HG03139 (cell line): Measurements from ENCODE around the gene CHERP.
A peak's percentile ranks its signal among the peaks of the same experiment; 100 is the strongest.
"Not testable (repeated sequence)": the region's sequence is repeated elsewhere in the genome, so short reads cannot be mapped to it uniquely, and the experiment has no call there.

Source experiments
- ATAC-seq: cut with Tn5 transposase; IDR thresholded peaks from one replicate; pipeline ENCODE4 v1.9.1; 2021; ENCODE audit not compliant: unreplicated experiment

Gene CHERP

DNA sequence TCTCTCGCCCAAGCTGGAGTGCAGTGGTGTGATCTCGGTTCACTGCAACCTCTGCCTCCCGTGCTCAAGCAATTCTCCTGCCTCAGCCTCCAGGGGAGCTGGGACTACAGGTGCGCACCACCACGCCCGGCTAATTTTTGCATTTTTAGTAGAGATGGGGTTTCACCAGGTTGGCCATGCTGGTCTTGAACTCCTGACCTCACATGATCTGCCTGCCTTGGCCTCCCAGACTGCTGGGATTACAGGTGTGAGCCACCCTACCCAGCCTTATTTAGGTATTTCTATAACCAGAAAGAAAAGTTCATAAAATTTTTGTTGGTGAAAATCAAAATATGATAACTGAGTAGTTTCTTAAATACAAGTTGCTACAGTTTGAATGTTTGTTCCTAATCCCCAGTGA is 1.5 kb upstream of the CHERP start:
- ATAC-seq: not testable (repeated sequence)

DNA sequence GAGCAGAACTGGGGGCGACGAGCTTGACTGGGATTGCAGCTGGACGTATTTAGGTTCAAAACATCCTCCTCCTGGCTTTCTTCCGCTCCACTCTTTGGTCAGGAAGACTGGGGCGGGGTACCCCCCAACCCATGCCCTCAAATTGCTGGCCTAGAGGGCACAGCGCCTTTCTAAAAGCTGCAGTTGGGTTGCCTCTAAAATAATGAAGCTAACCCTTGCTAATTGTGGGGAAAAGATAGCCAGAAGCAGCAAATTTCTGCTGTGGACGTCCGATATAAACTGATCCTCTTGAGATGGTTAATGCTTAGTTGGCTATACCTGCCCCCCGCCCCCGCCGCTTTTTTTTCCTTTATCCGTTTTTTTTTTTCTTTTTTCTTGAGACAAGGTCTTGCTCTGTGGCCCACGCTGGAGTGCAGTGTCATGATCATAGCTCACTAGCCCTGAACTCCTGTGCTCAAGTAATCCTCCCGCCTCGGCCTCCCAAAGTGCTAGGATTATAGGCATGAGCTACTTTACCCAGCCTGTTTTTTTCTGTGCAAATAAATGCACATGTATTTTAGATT is 754 bp upstream of the CHERP start:
- ATAC-seq: no peak

DNA sequence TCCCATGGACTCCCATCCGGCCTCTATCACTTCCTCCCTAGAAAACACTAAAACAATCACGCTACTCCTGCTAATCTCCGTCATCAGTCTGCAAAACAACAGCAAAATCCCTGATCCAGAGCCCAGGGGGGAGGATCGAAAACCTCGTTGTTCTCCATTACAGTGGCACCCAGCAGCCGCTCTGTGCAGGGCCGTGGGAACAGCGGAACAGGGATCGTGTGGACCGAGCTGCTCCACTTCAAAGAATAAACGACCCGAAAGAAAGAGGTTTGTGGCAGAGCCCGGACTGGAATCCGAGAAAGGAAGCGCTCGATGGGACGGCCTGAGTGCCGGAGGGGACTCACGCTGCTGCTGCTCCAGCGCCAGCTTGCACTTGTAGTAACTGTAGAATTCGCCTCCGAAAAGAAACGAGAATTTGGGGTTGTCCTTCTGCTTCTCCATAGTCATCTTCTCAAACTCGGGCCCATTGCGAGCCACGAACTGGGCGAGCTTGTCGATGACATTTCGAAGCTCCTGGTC is 652 bp downstream of the CHERP start:
- ATAC-seq: peak; percentile 4

DNA sequence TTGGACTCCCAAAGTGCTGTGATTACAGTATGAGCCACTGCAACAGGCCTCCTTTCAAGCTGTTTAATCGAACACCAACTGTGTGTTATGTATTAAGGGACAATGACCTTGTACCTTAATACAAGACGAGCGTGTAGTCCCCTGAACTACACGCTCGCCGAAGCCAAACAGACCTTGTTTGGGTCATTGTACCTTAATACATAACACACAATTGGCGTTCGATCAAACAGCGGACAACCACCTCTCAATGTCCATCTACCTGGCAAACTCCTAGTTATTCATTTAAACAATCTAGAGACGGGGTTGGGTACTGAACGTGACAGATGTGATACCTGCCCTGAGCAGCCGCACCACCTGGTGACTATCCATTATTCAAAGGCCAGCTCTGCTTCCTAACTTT is 1.3 kb downstream of the CHERP start:
- no peak for ATAC-seq

DNA sequence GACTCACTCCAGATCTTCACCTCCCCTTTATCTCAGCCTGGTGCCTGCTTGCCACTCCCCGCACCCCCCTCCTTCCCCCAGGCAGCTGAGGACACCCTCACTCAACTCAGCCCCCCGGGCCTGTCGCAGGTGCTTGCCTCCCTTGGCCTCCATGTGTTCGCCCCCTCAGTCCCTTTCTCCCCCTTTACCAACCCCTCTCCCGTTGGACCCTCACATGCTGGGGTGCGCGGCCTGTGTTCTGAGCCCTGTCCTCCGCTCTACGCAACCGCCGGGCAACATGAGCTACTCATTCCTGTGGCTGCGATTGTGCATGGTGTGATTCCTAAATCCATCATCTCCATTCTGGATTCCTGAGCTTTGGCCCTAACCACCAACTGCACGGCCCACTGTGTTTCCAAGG is 5.1 kb downstream of the CHERP start:
- ATAC-seq: no peak

DNA sequence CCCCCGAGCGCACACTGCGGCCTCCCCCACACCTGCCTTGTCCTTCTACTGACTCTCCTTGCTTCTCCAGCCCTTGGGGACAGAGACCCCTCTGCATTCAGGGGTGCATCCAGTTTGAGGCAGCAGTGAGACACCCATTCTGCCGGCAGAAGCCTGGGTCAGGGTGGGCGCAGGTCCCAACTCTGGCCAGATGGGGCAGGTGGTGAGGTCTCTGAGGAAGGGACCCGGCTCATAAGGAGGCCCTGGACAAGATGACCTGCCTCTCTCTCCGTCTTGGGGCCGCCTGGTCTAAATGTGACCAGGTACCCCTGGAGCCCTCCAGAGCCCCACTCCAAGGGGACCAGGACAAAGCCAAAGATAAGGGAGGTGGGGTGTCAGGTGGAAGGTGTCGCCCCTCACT is 6.1 kb downstream of the CHERP start:
- no peak for ATAC-seq

DNA sequence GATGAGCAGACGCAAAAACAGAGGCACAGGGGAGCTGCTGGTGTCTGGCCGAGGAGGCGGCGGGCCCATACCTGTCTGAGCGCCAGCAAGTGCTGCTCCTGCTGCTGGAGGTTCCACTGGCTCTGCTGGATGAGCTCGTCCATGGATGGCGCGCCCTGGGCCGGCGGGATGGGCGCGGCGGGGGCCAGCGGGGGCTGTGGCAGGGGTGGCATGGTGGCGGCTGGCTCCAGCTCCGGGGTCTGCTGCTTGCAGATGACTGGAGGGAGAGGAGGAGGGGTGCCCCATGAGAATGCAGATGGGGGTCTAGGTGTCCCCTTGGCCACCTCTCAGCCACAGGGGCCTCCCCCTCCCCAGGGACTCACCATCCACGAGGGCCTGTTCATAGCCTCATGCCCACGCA is 6.9 kb downstream of the CHERP start:
- ATAC-seq: no peak

DNA sequence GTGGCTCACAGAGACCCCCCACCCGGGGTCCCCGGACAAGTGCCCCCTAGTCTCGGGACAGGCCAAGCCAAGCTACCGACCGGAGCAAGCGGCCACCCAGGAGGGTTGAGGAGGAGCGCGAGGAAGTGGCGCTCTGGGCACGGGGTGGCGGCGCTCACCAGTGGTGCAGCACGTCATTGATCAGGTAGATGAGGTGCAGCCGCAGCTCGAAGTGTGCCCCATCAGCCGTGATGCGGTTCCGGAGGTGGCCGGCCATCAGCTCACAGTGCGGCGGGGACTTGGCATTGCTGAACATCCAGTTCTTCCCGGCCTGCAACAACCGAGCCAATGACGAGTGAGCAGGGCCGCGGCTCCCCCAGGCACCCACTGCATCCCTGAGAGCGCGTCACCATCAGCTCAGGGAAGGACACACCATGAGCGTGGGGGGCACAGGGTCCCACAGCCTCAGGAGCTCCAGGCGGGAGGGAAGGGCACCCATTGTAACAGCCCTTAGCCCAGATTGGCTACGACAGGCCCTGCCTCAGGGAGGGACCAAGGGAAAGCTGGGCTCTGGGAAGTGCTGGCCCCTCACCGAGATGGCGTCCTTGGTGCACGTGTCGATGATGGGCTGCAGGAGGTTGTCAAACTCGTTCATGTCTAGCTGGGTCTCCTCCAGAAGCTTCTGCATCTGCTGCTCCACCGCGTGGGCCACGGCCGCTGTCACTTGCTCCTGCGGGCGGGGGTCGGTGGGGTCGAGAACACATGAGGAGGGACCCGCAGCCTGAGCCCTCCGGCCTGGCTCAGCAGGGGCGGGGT is 9.6 kb downstream of the CHERP start:
- ATAC-seq: no peak

DNA sequence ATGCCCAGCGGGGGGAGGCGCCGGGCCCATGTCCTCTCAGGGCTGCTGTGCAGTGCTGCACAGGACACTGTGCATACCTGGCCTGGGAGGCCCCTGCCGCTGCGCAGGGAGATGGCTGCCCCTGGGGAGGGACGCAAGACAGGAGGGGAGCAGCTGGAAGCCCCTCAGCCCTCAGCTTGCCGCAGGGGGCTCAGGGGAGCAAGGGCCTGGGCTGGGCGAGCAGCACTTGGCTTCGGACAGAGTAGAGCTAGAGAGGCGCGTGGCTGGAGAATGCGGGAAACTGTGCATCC is 10.9 kb downstream of the CHERP start:
- ATAC-seq: no peak

DNA sequence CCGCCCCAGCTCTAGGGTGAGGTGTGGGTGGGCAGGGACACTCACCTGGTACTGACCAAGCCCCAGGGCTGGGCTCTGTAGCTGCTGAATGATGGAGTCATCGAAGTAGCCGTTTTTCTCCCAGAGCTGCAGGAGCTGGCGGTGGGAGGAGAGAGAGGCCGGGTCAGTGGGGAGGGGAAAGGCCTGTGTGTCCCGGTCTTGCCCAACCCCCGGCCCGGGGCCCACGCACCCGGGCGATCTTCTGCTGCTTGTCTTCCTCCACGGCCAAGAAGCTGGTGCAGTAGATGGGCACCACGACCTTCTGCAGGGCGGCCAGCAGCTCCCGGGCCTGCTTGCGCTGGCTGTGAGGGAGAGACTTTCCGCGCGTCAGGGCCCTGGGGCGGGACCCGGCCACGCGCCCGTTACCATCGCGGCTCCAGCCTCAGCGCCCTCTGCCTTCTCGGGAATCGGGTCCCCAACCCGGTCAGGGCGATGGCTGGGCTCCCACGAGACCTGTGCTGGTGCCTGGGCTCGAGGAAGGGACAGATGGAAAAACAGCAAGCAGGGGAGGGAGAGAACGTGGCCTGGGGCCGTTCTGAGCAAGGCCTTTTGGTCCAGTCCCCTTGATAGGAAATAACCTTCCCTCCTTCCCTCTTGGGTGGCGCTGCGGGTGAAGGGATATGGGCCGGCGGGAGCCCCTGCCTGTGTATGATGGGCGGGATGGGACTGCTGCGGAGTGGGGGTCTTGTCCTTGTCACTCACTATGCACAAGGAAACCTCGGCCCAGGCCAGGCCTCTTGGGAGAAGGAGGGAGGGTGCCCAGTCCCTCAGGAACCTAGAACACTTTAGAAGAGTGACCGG is 11.5 kb downstream of the CHERP start:
- no peak for ATAC-seq

DNA sequence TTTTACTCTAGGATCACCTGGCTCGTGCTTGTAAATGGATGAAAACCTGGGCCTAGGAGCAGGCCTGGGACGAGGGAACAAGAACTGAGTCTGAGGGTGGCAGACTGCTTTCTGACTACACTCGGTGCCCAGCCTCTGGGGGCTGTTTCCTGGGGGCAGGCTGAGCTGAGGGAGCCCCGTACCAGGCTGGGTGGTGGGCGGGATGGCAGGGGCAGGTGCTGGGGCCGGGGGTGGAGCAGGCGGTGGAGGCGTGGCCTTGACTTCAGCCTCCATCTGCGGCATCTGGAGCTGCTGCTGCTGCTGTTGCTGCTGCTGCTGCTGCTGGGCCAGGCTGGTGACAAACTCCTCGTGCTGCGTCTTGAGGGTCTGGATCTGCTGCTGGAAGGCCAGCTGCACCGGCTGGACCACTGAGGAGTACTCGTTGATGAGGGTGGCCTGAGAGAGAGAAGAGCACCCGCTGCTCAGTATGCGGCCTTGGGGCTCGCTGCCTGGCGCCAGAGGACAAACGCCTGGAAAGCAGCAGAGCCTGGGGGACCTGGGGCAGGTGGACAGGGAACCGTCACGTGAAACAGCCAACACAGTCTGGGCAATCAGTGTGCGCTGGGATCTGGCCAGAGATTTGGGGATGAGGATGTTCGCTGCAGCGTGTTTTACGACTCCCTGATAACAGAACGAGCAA is 12.6 kb downstream of the CHERP start:
- no peak for ATAC-seq

DNA sequence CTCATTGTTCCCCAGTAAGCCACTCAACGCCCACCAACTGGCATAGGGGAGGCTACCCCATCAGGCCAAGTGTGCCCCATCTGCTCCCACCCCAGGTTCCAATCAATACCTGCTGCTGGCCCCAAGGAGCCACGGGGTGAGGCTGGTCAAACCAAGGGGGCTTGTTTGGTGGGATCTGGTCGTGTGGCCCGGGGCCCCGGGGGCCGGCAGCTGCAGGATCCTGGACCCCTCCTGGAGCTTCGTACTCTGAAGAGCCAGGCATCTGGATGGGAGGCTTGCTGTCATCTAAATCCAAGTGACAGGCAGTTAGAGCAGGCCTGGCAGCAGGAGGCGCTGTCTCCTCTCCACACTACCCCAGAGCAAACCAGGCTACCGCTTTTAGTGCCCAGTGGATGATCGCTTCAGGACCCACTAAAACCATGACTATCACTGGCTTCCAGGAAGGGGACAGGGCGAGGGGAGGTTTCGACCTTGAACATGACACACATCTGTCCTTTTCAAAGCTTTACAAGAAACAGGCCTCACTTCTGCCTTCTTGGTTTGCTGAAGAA is 14.2 kb downstream of the CHERP start:
- no peak for ATAC-seq

DNA sequence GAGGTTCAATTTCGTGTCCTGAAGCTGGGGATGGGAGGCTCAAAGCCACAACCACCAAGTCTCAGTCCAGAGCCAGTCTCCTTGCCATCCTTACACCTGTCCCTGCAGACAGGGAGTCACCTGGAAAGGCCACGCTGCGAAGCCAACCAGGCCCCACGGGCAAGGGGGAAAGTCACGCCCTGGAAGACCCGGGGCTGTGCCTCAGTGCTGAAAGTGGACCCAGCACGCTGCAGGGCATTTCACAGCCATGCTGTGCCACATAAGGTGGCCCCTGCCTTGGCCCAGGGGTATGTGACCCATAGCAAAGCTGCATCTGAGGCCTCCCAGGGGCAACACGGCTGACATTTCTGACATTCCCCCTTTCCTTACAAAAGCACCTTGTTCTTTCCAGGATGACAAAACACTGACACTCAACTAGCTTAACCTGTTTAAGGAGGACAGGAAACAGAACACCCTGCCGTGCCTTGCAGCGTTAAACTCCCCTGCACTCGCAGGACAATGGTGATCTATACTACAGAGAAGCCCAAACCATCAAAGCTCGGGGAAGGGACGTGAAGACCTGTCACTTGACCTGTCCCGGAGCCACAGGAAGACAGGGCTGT is 14.8 kb downstream of the CHERP start:
- ATAC-seq: no peak

DNA sequence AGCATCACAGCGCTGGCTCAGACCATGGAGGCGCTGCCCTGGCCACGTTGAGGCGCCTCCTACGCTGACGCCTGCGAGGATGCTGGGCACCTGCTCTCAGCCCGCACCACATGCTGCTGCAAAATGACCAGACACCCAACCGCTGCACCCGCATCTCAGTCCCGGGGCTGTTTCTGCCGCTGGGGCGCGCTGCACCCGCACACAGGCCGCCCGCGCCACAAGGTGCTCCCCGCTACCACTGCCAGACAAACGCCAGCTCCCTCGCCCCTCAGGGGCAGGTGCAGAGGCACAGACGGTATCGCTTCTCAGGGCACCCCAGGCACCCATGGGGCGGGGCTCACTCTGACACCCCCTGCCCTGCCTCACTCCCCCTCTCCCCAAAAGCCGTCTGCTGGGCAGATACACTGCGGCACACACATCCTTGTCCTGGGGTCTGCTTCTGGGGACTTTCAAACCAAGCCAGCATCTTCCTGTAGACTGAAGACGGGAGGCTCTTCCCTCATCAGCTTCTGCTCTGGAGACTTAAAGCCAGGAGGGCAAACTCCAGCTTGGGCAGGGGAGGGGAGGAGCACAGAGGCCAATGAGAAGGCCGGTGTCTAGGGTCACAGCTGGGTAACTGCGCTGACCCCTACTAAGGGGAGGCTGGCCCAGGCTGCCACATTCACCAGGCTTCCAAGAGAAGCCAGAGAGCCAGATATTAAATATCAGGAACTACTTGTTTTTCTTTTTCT is 16.3 kb downstream of the CHERP start:
- ATAC-seq: no peak

DNA sequence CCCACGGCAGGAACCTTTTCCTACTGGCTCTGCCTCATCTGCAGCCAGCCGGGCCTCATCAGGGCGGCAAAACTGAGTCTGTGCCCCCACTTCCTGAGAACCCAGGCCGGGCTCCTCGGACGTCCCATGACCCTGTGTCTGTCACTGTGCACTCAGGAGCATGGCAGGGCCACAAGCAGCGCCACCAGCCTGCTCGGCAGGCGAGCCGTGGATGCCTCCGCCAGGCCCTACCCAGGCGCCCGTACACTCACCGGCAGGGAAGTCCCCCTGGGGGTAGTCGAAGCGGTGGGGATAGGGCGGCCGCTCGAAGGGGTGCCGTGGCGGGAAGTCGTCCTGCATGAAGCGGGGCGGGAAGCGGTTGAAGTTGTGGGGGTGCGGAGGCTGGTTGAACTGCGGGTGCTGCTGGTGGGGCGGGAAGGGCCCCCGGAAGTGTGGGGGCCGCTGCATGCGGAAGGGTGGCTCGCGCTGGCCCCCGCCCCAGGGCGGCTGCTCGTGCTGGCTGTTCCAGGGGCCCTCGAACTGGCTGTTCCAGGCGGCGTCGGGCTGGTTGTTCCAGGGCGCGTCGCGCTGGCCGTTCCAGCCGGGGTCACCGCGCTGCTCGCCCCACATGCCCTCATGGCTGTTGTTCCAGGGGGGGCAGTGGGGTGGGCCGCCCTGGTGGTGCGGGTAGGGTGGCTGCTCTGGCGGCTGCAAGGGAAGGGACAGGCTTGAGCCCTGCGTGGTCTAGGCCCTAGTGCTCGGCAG is 17.1 kb downstream of the CHERP start:
- ATAC-seq: no peak

DNA sequence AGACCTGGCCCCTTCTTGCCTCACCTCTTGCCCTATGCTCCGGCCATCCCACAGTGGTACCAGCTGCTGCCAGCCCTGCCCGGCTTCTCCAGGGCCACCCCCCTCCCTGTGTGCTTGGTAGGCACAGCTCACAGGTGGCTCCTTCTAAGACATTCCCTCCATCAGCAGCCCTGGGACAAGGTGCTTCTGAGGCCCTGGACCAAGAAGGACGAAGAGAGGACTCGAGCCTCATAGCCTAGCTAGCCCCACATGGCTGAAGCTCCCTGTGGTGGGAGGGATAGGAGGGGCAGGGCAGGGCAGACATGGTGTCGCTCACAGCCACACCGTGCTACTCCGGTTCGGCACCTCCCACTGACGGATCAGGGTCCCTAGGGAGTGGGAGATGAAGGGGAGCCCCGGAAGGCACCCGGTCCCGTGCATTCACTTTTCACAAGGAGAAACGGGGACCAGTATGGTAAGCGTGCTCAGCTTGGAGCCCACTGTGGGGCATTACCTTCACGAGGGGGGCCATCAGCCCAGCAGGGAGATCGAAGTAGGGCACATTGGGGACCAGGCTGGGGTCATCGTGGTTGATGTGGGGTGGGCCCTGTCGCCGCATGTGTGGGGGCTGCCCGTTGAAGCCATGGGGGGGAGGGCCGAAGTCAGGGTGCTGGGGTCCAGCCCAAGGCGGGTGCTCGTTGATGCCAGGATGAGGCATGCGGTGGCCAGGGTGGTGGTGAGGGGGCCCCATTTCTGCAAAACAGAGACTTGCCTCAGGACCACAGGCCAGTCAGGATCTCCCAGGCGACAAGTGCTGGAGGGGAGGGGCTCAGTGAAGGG is 19.5 kb downstream of the CHERP start:
- no peak for ATAC-seq

DNA sequence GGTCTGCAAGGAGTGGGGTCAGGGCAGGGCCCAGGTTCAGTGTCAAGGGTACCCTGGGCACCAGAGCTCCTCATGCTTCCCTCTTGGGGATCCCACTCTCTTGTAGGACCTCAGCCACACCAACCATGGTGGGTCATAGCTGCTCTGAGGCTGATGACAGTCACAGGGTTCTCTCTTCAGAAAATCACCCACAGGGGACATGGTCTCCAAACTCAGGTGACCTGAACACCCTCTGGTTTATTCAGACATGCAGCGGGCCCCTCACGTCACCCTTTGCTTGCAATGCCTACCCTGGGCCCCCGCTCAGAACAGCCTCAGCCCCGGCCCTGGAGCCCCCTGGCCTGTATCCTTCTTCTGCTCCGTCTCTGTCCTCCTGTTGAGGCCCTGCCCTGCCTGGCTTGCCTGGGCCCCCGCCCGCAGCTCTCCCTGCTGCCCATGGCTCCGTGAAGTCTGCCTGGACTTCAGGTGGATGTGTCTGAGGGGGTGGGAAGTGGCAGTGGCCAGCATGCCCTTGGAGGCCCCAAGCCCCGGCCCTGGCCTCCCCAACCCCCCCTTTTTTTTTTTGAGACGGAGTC is 20.4 kb downstream of the CHERP start:
- ATAC-seq: no peak

DNA sequence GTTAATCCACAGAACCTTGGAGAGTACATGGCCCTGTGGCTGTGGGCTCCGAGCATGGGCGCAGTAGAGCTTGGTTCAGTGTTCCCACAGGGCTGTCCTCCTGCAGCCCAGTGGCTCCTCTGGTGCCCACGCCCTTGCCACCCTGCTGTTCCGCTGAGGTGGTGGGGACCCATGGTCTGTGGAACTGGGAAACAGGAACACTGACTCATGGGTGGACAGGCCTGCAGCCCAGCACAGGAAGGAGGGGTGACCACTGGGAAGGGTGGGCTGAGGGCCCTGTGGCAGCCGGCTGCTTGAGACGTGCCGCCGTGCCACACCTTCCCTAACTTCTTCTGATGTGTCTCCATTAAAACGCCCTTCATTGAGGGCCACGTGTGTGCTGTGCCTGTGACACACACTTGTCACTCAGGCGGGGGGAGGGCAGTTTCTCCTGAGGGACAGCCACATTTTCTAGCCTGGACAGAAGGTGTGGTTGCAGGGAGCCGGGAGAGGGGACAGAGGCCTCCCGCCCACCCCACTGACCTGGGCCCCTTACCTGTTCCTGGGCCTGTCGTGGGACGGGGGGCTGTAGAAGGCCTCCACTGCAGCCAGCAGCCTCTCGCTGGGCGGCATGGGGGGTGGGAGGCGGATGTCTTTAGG is 21.1 kb downstream of the CHERP start:
- no peak for ATAC-seq
